Upper lobe of right lung (tissue), 1 donor: ENCODE data around the gene UNC5C. TPM values are rescaled to one million over a fixed set of nuclear protein-coding genes. Genes with fewer than 3 reads are reported as not detected.

ENCODE experiments used
- ATAC-seq: fragments of 200-7000 bp; cut with Tn5 transposase; one replicate; pipeline ENCODE4 v1.9.1; 2020; ENCODE audit warnings: mild to moderate bottlenecking, moderate library complexity
- DNase-seq: peaks from one replicate; pipeline ENCODE4 v3.0.0-alpha.2; 2020
- H3K27ac ChIP-seq: fragments of 200-600 bp; one replicate; pipeline ENCODE4 v1.8.0; 2022
- H3K27me3 ChIP-seq: fragments of 200-600 bp; one replicate; pipeline ENCODE4 v1.8.0; 2022; ENCODE audit warnings: mild to moderate bottlenecking
- H3K36me3 ChIP-seq: fragments of 200-600 bp; one replicate; pipeline ENCODE4 v1.8.0; 2022
- H3K4me1 ChIP-seq: fragments of 200-600 bp; one replicate; pipeline ENCODE4 v1.8.0; 2022
- H3K4me3 ChIP-seq: fragments of 200-600 bp; one replicate; pipeline ENCODE4 v1.8.0; 2022; ENCODE audit warnings: mild to moderate bottlenecking
- H3K9me3 ChIP-seq: fragments of 200-600 bp; one replicate; pipeline ENCODE4 v1.8.0; 2022
- CTCF ChIP-seq: fragments of 200-600 bp; IDR thresholded peaks from one replicate; pipeline ENCODE4 v1.8.0; 2022; ENCODE audit warnings: antibody characterized with exemption
- intact Hi-C: fragments of 100-400 bp; cut with DNase I; formaldehyde crosslinking; loops from one replicate; pipeline ENCODE4 v1.11.0; 2022
- total RNA-seq: library from RNA; stranded (reverse); fragmentation: NEBNext Ultra II Directional; extraction: Animal tissue kit (Norgen Biotek cat#: 25700); gene quantifications from one replicate; pipeline ENCODE4 v1.2.1, GENCODE V29; 2021
- donor health status: DM: no; HTN: yes; CAD: no; lungs with severe emphysema.

The UNC5C gene
- total RNA-seq, 1 donor from 2014 or later, result 6.7 TPM

GRCh38 chr4:95249426-95250021, 299.2 kb downstream of the UNC5C start:
- intact Hi-C loops, result no loop called here
- TF ChIP-seq CTCF, result no peak
- DNase-seq (no peak), ATAC-seq (no peak)
- H3K9me3 ChIP-seq, result no peaks in the 10 kb centered on the region
- H3K4me3 ChIP-seq, result no peak overlapping the region
- H3K27ac ChIP-seq, result no peak overlapping the region
- no peaks in the 10 kb centered on the region for H3K4me1 ChIP-seq
- H3K36me3 ChIP-seq, result no peaks in the 10 kb centered on the region
- no peaks in the 10 kb centered on the region for H3K27me3 ChIP-seq

GRCh38 chr4:95248720-95249425, 299.9 kb downstream of the UNC5C start:
- no peak for ATAC-seq
- H3K4me3 ChIP-seq, result no peak overlapping the region
- H3K9me3 ChIP-seq, result no peaks in the 10 kb centered on the region
- DNase-seq, result no peak
- no peaks in the 10 kb centered on the region for H3K27me3 ChIP-seq
- no peaks in the 10 kb centered on the region for H3K4me1 ChIP-seq
- intact Hi-C loops, result no loop called here
- H3K27ac ChIP-seq, result no peak overlapping the region
- no peak for TF ChIP-seq CTCF
- no peaks in the 10 kb centered on the region for H3K36me3 ChIP-seq

GRCh38 chr4:95243892-95244291, 304.9 kb downstream of the UNC5C start:
- ATAC-seq (no peak), DNase-seq (no peak)
- H3K27me3 ChIP-seq, result no peaks in the 10 kb centered on the region
- no peaks in the 10 kb centered on the region for H3K36me3 ChIP-seq
- H3K27ac ChIP-seq, result no peak overlapping the region
- no peak overlapping the region for H3K4me3 ChIP-seq
- no peak for TF ChIP-seq CTCF
- H3K4me1 ChIP-seq, result no peaks in the 10 kb centered on the region
- intact Hi-C loops, result no loop called here
- peaks cover 1% of the 10 kb centered on the region for H3K9me3 ChIP-seq

GRCh38 chr4:95238554-95238953, 310.2 kb downstream of the UNC5C start:
- Histone ChIP-seq H3K27me3 (no peaks in the 10 kb centered on the region), H3K4me1 (no peaks in the 10 kb centered on the region), H3K36me3 (no peaks in the 10 kb centered on the region), H3K9me3 (peaks cover 6% of the 10 kb centered on the region), H3K27ac (no peak overlapping the region), H3K4me3 (no peak overlapping the region)
- no peak for DNase-seq
- no peak for ATAC-seq
- TF ChIP-seq CTCF, result no peak
- intact Hi-C loops, result no loop called here

GRCh38 chr4:95232358-95233156, 316.2 kb downstream of the UNC5C start:
- Histone ChIP-seq H3K36me3 (no peaks in the 10 kb centered on the region), H3K27ac (no peak overlapping the region), H3K4me1 (no peaks in the 10 kb centered on the region), H3K4me3 (no peak overlapping the region), H3K27me3 (no peaks in the 10 kb centered on the region), H3K9me3 (no peaks in the 10 kb centered on the region)
- no peak for TF ChIP-seq CTCF
- intact Hi-C loops, result no loop called here
- DNase-seq (no peak), ATAC-seq (no peak)
